COLO668 (cell line): Measurements from ENCODE around the gene ARGFX.
"Not testable (repeated sequence)": the region's sequence is repeated elsewhere in the genome, so short reads cannot be mapped to it uniquely, and the experiment has no call there.

Experiments used
- DNase-seq: peaks from one replicate; lab custom pipeline; 2025; ENCODE audit not compliant: unreplicated experiment; lab: John Stamatoyannopoulos, UW

ARGFX gene

GRCh38 chr3:121598564-121598963 is 30.8 kb downstream of the ARGFX start:
- no peak for DNase-seq

- not testable (repeated sequence) for DNase-seq
Measured at GRCh38 chr3:121599900-121600299, 32.2 kb downstream of the ARGFX start.

- DNase-seq = no peak
Measured at GRCh38 chr3:121601212-121601812, 33.6 kb downstream of the ARGFX start.

GRCh38 chr3:121604759-121605158 is 37.0 kb downstream of the ARGFX start:
- no peak for DNase-seq

GRCh38 chr3:121606106-121606505 is 38.4 kb downstream of the ARGFX start:
- no peak for DNase-seq
